Measurements from ENCODE around the gene MYO5B. TPM values are rescaled to one million over a fixed set of nuclear protein-coding genes. Genes with fewer than 3 reads are reported as not detected.
"Not testable (repeated sequence)": the region's sequence is repeated elsewhere in the genome, so short reads cannot be mapped to it uniquely, and the experiment has no call there.

The MYO5B gene
- total RNA-seq, 1 experiment from 2014 or later, result 25.0 TPM

DNA sequence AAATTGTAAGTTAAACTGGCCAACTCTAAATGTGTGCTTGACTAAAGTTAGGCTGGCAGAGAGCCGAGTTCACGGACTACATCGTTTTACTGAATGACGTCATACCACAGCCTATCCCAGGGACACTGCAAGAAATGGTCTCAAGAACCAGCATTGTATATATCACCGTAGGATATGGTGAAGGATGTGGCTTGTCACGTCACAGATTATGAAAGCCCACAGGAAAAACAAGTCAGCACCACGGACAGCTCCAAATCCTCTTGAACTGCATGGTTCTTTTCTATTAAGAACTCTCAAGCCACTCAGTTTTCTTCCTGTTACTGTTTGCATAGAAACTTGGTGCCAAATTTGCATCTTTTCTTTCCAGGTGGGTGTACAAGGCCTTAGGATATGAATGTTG is 296.5 kb downstream of the MYO5B start:
- DNase-seq (ENCODE audit: extremely low read depth, low read depth), result peak; percentile 58

DNA sequence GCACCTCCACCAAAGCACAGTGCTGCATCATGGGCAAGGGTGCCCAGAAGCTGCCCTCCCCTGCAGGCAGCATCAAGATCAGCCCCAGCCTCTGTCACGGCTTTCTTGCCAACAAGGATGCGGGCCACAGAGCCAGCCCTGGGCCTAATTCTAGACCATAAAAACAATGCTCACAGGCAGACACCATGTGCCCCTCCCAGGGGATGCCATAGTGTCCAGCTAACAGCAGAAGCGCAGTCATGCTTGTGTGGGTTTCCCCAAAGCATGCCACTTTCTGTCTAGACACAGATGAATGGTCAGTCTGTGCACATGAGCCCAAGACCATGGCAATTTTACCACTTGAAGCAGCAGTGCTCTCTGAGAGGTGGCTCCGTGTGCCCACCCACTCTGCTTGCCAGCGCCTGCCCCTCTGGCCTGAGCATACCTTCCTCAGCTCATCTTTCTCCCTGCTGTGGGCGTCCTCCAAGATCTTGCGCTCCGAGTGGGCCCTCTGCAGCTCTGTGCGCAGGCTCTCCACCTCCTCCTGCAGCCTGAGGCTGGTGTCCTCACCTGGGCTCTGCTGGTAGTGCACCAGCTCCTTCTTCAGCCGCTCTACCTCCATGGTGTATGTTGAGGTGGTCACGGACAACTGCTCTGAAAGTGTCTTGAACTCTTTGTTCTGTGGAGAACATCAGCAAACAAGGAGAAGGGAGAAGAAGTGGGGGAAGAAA is 300.3 kb downstream of the MYO5B start:
- no peak for DNase-seq (ENCODE audit: extremely low read depth, low read depth)

DNA sequence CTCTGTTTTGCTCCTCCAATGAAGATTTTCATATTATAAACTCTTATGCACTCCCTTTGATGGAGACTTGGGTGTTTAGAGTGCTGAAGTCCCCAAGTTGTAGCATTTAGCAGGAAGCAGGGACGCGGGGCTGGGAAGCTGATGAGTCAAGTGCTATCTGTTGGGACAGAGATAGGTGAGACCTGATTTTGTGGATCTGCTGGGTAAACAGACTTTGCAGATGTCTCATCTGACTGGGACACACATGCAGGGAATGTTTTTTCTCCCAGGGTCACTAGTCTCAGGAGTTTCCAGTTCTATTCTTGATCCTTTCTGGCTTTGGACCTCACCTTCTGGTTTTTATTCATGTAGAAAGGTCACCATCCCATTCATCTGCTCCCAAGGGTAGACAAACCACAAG is 301.9 kb downstream of the MYO5B start:
- DNase-seq (ENCODE audit: extremely low read depth, low read depth), result no peak

DNA sequence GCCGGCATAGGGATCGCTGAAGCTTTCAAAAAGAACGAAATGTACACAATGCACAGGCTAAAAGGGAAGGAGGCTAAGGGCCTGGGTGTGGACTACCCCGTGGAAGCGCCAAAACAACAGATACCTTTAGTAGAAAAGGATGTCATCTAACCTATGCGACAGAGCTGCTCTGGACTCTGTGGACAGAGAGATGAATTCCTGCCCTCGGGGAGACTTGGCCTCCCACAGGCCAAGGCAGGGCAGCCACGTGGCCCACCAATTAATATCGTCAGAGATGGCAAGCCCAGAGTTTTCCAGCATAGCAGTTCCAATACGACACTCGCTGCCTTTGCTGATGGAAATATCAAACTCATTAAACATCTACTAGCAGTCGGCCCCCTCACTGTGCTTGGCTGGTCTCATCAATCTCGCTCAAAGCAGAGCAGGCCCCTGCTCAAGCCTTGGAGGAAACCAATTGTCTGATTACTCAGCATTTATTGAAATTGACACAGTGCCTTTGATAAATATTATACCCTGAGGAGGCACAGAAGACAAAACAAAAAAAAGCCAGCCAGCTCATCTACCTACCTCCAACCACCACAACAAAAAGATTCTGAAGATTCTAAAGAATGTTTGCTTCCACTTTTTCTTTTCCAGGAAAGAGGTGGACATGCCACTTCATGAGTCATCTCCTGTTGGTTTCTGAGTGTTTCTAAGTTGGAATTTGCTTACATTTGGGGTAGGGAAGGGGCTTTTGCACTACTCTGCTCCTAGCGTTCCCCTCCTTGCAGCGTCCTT is 302.6 kb downstream of the MYO5B start:
- DNase-seq (ENCODE audit: extremely low read depth, low read depth), result no peak

DNA sequence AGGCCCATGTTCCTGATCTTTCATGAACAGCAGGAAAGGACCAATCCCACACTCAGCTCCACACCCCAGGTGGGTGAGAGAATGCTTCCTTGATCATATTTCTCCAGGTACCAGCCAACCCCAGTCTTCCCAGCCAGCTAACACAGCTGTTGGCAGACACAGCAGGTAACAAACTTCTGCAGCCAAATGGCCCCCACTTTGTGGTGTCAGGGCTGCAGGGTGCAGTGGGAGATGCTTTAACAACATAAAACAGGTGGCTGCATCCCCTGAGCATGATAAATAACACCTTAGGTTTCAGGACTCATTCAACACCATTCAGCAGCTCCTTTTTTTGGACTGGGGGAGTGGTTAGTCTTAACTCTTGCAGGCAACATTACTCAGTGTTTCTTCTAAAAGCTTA is 304.9 kb downstream of the MYO5B start:
- DNase-seq (ENCODE audit: extremely low read depth, low read depth), result no peak

DNA sequence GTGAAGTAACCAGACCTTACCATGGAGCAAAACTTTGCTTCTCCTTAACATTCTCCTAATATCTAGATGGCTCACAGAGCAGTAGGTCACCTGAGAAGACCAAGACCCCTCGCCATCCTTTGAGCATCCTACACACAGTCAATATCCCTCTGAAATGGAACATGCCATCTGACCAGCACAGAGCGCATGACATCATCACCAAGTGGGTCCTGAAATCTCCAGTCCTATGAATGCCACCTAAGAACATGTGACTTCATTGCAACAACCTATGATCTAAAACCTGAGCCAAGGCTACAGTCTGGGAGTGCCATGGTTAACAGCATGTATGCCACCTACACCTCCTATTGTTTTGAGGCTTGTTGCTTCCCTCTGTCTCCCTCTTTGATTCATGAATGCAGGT is 305.4 kb downstream of the MYO5B start:
- DNase-seq (ENCODE audit: extremely low read depth, low read depth), result not testable (repeated sequence)

DNA sequence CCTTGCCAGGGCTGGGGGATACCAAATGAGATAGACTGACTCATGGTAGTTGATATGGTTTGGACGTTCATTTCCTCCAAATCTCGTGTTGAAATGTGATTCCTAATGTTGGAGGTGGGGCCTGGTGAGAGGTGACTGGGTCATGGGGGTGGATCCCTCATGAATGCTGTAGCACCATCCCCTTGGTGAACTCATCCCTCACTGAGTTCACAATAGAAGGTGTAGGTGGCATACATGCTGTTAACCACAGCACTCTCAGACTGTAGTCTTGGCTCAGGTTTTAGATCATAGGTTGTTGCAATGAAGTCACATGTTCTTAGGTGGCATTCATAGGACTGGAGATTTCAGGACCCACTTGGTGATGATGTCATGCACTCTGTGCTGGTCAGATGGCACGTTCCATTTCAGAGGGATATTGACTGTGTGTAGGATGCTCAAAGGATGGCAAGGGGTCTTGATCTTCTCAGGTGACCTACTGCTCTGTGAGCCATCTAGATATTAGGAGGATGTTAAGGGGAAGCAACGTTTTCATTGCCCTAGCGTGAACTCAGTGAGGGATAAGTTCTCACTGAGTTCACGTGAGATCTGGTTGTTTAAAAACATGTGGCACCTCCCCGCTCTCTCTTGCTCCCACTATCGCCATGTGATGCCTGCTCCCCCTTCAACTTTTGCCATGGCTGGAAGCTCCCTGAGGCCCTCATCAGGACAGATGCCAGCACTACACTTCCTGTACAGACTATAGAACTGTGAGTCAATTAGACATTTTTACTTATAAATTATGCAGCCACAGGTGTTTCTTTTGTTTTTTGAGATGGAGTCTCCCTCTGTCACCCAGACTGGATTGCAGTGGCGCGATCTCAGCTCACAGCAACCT is 307.8 kb downstream of the MYO5B start:
- DNase-seq (ENCODE audit: extremely low read depth, low read depth), result no peak

DNA sequence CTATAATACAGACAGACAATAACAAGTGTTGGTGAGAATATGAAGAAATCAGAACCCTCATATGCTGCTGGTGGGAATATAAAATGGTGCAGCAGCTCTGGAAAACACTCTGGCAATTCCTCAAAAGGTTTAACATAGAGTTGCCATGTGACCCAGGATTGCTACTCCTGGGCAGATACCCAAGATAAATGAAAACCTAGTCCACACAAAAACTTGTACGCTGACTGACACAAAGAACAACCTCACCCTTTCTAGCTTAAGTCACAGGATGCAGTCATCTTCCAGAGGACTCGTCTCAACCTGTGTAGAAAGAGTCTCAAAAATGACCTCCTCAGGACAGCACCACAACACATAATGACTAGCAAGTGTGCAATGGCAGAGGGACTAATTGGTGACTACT is 310.0 kb downstream of the MYO5B start:
- DNase-seq (ENCODE audit: extremely low read depth, low read depth), result no peak

DNA sequence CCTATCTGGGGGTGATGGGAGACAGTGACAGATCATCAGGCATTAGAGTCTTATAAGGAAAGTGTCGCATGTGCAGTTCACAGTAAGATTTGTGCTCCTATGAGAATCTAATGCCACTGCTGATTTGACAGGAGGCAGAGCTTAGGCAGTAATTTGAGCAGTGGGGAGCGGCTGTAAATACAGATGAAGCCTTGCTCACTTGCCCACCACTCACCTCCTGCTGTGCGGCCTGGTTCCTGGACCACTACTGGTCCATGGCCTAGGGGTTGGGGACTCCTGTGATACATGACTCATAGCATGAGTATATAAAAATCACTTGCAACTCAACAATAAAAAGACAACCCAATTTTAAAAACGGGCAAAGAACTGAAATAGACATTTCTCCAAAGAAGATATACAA is 310.5 kb downstream of the MYO5B start:
- no peak for DNase-seq (ENCODE audit: extremely low read depth, low read depth)

DNA sequence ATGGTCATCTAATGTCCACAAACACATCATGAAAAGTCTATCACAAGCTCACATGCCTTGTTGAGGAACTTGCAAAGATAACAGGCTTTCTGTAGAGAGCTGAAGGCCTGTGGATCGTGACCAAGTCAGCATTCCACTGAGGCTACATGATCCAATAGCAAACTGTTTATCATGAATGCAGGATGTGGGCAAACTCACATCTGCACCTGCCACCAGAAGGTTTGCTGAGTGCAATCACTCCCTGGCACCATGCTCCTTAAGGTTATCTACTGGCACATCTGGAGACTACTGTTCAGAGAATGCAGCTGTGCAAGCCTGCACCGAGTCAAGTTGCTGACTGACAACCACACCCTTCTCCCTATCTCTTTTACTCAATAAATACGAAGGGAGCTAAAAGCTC is 314.3 kb downstream of the MYO5B start:
- DNase-seq (ENCODE audit: extremely low read depth, low read depth), result no peak

DNA sequence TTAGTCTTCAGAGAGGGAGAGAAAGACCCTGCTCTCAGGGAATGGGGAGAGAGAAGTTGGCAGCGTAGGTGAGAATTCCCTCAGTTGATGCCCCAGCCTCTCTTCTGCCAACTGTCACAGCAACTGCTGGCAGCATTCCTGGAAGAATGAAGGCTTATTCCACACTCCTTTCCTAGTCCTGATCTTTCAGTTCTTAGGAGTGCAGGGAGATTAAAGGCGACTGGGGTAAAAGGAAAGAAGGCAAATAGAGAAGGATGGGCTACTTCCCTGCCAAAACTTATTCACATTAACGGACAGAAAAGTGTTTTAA is 315.7 kb downstream of the MYO5B start:
- DNase-seq (ENCODE audit: extremely low read depth, low read depth), result no peak

DNA sequence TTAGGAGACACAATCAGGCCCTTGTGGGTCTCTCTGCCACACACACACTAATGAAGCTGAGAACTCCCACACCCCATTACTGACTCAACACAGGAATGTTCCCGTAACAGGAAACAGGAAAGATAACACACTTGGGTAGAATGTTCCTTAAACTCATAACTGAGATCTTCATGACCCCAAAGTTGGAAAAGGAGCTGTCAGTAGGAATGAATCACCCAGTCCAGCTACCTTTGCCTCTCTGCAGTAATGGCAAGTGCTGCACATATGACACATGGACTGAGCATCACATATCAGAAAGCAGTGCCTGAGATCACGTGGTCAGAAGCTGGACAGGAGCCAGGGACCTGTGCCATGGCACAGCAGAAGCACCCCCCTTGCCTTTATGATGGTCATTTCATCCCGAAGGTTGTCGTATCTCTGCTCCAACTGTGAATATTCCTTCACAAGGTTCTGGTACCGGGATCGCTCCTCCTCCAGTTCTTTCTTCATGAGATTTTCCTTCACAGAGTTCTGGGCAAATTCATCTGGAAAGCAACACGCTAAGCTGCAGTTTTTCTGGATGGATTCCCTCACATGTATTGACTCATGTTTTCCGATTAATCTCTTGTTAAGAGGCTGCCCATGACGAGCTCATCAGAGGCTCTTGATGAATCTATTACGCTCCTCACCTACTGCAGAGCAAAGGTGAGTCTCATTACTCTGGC is 316.2 kb downstream of the MYO5B start:
- no peak for DNase-seq (ENCODE audit: extremely low read depth, low read depth)

DNA sequence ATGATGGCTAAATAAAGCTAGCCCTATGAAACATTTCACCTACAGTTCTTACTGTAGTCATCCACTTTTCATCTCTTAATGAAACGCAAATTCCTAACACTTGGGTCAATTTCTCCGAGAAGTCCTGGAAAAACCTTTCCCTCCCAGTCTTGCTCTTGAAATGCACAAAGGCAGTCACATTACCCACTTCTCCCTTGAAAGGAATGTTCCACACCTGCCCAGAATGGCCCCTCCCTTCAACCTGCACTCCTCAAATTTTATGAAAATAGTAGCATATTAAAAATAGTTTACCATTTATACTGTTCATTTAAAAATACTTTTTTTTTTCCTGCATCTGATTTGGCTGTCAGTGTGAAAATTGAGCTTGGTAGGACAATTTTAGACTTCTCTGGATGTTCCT is 316.9 kb downstream of the MYO5B start:
- DNase-seq (ENCODE audit: extremely low read depth, low read depth), result no peak

DNA sequence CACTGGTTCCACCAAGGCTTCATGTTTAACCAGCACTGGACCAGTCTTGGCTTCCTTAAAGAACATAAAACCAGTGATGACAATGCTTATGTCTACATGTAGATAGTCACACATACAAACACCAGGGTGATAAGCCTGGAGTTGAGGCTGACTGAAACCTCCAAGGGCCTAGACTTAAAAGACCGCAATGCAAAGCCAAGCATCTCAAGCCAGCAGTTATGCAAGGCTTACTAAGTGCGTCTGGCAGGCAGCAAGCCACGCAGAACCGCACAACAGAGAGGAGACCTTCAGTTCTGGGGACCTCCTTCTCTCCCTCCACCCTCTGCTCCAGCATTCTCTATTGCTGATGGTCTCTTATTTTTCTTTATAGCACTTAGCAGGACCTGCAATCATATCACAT is 318.4 kb downstream of the MYO5B start:
- DNase-seq (ENCODE audit: extremely low read depth, low read depth), result no peak

DNA sequence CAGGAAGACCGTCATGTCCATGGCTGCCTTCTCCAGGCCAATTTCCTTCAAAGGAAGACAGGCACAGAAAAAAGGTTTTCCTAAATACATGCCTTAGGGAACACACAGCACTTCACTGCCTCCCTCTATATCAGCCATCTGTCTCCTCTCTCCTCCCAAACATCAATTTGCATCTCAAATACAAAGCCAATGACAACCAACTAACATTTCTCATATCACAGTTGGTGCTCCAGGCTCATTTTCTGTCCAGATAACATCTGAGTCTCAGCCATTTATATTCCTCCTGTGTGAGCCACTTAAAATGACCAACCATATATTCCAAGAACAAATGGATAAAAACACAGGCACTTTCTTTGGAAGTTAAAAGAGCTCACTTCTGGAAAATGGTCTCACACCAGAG is 319.2 kb downstream of the MYO5B start:
- no peak for DNase-seq (ENCODE audit: extremely low read depth, low read depth)

DNA sequence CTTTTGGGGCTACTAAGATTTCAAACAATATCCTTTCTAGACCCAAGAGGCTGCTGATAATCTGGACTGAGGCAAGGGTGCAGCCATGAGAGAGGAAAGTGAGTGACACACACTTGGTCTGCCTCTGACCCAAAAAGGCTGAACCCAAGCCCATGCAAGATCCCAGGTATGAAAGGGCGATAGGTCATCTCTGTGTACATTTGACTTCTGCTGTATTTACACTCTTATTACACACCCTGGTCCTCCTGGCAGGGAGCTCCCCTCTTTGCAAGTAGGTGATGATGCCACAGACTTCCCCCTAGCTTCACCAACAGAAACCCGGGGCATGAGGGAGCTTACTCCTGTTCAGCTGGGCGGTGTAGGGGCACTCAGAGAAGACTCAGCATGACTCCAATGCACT is 319.8 kb downstream of the MYO5B start:
- no peak for DNase-seq (ENCODE audit: extremely low read depth, low read depth)

DNA sequence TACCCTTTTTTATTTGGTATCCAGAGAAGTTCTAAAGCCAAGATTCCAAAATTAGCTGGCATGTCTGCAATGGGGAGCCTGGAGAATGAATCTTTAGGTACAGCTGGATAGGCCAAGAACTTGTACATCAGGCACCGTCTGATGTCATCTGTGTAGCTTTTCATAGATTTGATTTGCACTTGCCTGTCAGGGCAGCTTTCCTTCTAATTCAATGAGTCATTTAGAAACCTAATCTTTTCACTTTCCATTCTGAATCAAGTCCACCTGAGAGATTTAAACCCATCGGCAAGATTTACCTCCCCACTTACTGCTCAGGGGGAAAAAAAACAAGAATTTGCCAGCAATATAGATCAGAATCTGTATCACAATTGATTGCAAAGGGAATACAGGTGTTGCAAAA is 320.7 kb downstream of the MYO5B start:
- DNase-seq (ENCODE audit: extremely low read depth, low read depth), result no peak

DNA sequence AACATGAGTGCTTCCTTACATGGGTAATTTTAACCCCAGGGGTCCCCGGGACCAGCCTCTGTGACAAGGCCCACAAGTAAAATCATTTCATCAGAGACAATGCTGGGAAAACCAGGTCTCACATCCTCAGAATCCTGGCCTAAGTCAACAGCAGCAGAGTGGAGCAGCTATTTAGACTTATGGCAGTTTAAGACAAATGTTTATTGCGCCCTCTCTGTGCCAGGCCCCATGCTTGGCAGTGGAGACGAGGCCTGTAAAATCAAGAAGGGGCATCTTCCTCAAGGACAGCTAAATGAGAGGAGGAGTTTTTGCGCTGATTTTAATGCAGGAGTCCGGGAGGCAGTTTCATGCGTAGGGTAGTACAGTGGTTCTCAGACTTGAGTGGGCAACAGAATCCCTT is 325.6 kb downstream of the MYO5B start:
- no peak for DNase-seq (ENCODE audit: extremely low read depth, low read depth)

DNA sequence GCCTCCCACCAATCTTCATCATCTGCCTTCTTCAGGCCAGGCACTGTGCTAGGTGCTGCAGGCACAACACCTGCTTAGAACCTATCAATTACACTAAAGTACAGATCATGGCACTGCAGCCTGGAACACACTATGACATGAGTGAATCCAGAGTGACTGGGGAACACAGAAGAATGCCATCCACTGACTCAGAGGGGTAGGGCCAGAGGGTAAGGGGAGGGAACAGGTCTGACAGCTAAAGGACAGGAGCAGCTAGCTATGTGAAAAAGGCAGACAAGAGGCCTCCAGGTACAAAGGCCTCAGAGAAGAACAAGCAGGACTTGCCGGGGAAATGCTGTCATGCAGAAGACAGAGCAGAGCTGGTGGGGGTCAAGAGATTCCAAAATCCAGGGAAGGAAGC is 328.3 kb downstream of the MYO5B start:
- DNase-seq (ENCODE audit: extremely low read depth, low read depth), result no peak

DNA sequence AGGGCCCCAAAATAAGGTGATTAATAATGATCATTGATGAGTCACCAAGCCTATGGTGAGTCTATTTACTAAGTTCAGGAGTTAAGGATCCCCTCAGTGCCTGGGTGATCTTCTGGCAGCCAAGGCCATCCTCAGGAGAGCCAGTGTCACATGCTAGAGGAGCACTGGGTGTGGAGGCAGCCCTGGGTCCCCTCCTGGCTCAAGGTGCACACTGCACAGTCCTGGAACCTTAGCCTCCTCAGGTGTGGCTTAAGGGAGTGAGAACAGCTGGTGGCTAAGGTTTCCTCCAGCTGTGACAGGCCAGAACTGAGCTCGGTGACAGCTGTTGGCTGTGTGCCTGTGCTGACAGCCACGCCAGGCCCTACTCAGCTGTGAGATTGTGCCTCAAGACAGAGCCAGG is 329.5 kb downstream of the MYO5B start:
- no peak for DNase-seq (ENCODE audit: extremely low read depth, low read depth)
